Measurements from ENCODE around the gene GSS. TPM values are rescaled to one million over a fixed set of nuclear protein-coding genes. Genes with fewer than 3 reads are reported as not detected.
A peak's percentile ranks its signal among the peaks of the same experiment; 100 is the strongest.

Gene GSS
- total RNA-seq, 1 donor from 2014 or later, result 63.9 TPM

DNA sequence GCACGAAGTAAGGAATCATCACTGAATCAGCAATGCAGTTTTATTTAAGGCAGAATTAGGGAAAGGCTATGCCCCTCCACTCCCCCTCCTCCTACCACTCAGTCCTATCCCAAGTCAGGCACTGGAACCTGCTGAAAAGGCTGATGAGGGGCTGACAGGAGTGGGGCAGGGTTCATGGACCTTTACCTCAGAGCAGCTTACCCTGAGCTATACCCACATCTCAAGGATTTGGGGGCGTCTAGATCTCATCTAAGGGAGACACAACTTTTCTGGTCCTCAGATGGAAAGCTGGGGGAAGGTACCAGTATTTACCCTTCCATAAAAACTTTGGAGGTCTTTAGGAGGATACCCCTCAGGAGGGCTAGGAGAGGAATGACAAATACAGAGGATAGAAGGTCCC is 27.2 kb downstream of the GSS start:
- TF ChIP-seq, protein P1, sequence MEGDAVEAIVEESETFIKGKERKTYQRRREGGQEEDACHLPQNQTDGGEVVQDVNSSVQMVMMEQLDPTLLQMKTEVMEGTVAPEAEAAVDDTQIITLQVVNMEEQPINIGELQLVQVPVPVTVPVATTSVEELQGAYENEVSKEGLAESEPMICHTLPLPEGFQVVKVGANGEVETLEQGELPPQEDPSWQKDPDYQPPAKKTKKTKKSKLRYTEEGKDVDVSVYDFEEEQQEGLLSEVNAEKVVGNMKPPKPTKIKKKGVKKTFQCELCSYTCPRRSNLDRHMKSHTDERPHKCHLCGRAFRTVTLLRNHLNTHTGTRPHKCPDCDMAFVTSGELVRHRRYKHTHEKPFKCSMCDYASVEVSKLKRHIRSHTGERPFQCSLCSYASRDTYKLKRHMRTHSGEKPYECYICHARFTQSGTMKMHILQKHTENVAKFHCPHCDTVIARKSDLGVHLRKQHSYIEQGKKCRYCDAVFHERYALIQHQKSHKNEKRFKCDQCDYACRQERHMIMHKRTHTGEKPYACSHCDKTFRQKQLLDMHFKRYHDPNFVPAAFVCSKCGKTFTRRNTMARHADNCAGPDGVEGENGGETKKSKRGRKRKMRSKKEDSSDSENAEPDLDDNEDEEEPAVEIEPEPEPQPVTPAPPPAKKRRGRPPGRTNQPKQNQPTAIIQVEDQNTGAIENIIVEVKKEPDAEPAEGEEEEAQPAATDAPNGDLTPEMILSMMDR (IDR thresholded peaks at IDR 0.05), result no peak
- no peak for TF ChIP-seq EZH2phosphoT487 (IDR thresholded peaks at IDR 0.05)
- TF ChIP-seq EZH2 (IDR thresholded peaks at IDR 0.05), result no peak
- no peak for DNase-seq (ENCODE audit: low spot score)
- Histone ChIP-seq H3K9ac (no peak overlapping the region), H3K36me3 (no peaks in the 10 kb centered on the region), H3K4me3 (no peak overlapping the region), H3F3A (ENCODE audit: low read depth) (no peaks in the 10 kb centered on the region), H3K4me2 (no peak overlapping the region), H3K79me2 (ENCODE audit: low read depth) (no peaks in the 10 kb centered on the region), H4K20me1 (ENCODE audit: low read depth) (no peaks in the 10 kb centered on the region), H3K9me3 (ENCODE audit: low read depth) (no peaks in the 10 kb centered on the region), H3K27ac (no peak overlapping the region), H3K4me1 (no peaks in the 10 kb centered on the region), H2AFZ (replicated peaks) (no peak overlapping the region), H3K27me3 (no peaks in the 10 kb centered on the region)
- Mint-ChIP-seq H3K27ac (peak overlapping the region; percentile 55), H3K9me3 (no peaks in the 10 kb centered on the region), H3K27me3 (ENCODE audit: insufficient read depth, low read depth) (no peaks in the 10 kb centered on the region), H3K36me3 (peaks cover 36% of the 10 kb centered on the region), H3K4me3 (no peak overlapping the region), H3K4me1 (no peaks in the 10 kb centered on the region)

DNA sequence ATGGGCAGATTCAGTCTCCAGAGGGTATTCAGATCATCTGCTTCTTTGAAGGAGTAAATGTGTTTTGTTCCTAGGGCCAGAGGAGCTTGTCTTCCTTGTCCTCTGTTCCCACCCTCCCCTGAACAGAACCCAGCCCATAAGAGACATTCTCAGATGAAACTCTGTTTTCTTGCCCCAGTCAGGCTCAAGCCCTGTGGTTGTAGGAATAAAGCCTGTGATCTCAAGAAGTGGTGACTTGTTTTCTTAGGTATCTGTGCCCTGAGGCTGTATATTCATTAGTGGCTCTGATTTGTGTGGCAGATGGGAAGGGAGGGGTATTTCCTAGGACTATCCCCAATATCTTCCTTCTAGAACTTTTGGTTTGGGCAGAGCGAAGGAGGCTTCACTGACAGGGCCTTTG is 27.9 kb downstream of the GSS start:
- no peaks in the 10 kb centered on the region for H3K36me3 ChIP-seq
- no peaks in the 10 kb centered on the region for H3K27me3 Mint-ChIP-seq (ENCODE audit: insufficient read depth, low read depth)
- H3K4me3 Mint-ChIP-seq, result no peak overlapping the region

DNA sequence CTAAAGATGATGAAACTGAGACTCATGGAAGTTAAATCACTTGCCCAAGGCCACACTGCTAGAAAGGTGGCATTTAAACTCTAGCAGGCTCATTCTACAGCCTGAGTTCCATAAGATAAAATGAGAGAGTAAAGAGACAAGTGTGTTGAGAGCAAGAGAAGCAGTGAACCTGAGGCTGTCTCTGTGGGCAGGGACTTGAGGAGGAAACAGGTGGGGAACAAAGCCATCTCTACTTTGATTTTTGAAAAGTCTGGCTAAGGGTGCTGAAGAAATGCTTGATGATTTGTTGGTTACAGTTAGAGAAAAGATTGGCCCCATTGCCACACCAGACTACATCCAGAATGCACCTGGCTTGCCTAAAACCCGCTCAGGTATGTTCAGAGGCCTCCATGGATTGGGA is 29.0 kb downstream of the GSS start:
- H3K36me3 Mint-ChIP-seq, result peaks cover 36% of the 10 kb centered on the region
- Histone ChIP-seq H3K4me3 (no peak overlapping the region), H4K20me1 (ENCODE audit: low read depth) (no peaks in the 10 kb centered on the region), H3K9ac (no peak overlapping the region), H3K4me1 (no peaks in the 10 kb centered on the region), H3K36me3 (no peaks in the 10 kb centered on the region), H3K79me2 (ENCODE audit: low read depth) (no peaks in the 10 kb centered on the region), H3K27ac (no peak overlapping the region), H3K27me3 (no peaks in the 10 kb centered on the region), H2AFZ (replicated peaks) (no peak overlapping the region), H3F3A (ENCODE audit: low read depth) (no peaks in the 10 kb centered on the region), H3K4me2 (no peak overlapping the region), H3K9me3 (ENCODE audit: low read depth) (no peaks in the 10 kb centered on the region)
- no peak overlapping the region for H3K4me3 Mint-ChIP-seq
- no peaks in the 10 kb centered on the region for H3K9me3 Mint-ChIP-seq
- H3K27me3 Mint-ChIP-seq (ENCODE audit: insufficient read depth, low read depth), result no peaks in the 10 kb centered on the region
- no peak overlapping the region for H3K27ac Mint-ChIP-seq
- TF ChIP-seq, protein P1 (IDR thresholded peaks at IDR 0.05), result no peak
- TF ChIP-seq EZH2 (IDR thresholded peaks at IDR 0.05) (no peak), EZH2phosphoT487 (IDR thresholded peaks at IDR 0.05) (no peak)
- no peaks in the 10 kb centered on the region for H3K4me1 Mint-ChIP-seq
- DNase-seq (ENCODE audit: low spot score), result no peak

More for the DNA sequence above, 27.9 kb downstream of the GSS start:
- H3K27me3 ChIP-seq, result no peaks in the 10 kb centered on the region
- no peak overlapping the region for H2AFZ ChIP-seq (replicated peaks)
- DNase-seq (ENCODE audit: low spot score), result no peak
- Mint-ChIP-seq H3K36me3 (peaks cover 36% of the 10 kb centered on the region), H3K4me1 (no peaks in the 10 kb centered on the region), H3K9me3 (no peaks in the 10 kb centered on the region), H3K27ac (no peak overlapping the region)
- H4K20me1 ChIP-seq (ENCODE audit: low read depth), result no peaks in the 10 kb centered on the region
- no peak overlapping the region for H3K4me3 ChIP-seq
- no peaks in the 10 kb centered on the region for H3K79me2 ChIP-seq (ENCODE audit: low read depth)
- TF ChIP-seq EZH2 (IDR thresholded peaks at IDR 0.05) (no peak), EZH2phosphoT487 (IDR thresholded peaks at IDR 0.05) (no peak)
- TF ChIP-seq, protein P1 (IDR thresholded peaks at IDR 0.05), result no peak
- no peaks in the 10 kb centered on the region for H3K4me1 ChIP-seq
- H3K9me3 ChIP-seq (ENCODE audit: low read depth), result no peaks in the 10 kb centered on the region
- no peak overlapping the region for H3K4me2 ChIP-seq
- H3F3A ChIP-seq (ENCODE audit: low read depth), result no peaks in the 10 kb centered on the region
- H3K27ac ChIP-seq, result no peak overlapping the region
- H3K9ac ChIP-seq, result no peak overlapping the region

Measured in neural progenitor cell (in vitro differentiated cells).